ENCODE measurements around the gene KSR1.

GRCh38 chr17:27563532-27563931 is 107.3 kb downstream of the KSR1 start:
- TF ChIP-seq CTCF (IDR thresholded peaks at IDR 0.05) (no peak), POLR2A (IDR thresholded peaks at IDR 0.05) (no peak)
